HG03469 (cell line): Measurements from ENCODE around the gene DOK7.
"Not testable (repeated sequence)": the region's sequence is repeated elsewhere in the genome, so short reads cannot be mapped to it uniquely, and the experiment has no call there.

Experiments used
- ATAC-seq: cut with Tn5 transposase; IDR thresholded peaks from one replicate; pipeline ENCODE4 v1.9.1; 2021; ENCODE audit warnings: mild to moderate bottlenecking, moderate library complexity, moderate number of reproducible peaks; ENCODE audit not compliant: unreplicated experiment

Gene DOK7

DNA sequence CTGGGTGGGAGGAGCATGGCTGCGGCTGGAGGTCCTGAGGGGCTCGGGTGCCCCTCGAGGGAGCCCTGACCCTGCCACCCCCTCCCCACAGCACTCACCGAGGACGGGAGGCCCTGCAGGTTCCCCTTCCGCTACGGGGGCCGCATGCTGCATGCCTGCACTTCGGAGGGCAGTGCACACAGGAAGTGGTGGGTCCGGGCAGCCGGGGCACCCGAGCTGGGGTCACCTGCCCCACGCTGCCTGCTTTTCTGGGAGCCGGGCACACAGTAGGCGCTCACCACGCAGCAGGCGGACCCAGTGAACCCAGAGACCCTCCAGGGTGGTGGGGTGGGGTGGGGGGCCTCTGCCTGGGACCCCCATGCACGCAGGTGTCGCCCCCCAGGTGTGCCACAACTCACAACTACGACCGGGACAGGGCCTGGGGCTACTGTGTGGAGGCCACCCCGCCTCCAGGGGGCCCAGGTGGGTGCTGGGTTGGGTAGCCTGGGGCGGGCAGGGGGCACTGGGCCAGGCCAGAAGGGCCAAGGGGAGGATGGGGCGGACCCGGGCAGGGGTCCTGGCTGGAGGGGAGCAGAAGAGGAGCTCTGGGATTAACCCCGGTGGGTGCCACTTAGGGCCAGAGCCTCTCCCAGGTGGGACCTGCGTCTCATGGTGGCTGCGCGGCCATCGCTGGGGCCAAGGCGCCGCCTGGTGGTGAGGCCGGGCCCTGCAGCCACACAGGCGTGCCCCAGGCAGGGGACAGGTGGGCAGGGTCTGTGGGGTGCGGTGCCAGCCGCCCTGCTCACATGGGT is 20.0 kb upstream of the DOK7 start:
- no peak for ATAC-seq

GRCh38 chr4:3443750-3444309 is 19.3 kb upstream of the DOK7 start:
- ATAC-seq: no peak

GRCh38 chr4:3444351-3445110 is 18.6 kb upstream of the DOK7 start:
- no peak for ATAC-seq

GRCh38 chr4:3445111-3445820 is 17.8 kb upstream of the DOK7 start:
- no peak for ATAC-seq

DNA sequence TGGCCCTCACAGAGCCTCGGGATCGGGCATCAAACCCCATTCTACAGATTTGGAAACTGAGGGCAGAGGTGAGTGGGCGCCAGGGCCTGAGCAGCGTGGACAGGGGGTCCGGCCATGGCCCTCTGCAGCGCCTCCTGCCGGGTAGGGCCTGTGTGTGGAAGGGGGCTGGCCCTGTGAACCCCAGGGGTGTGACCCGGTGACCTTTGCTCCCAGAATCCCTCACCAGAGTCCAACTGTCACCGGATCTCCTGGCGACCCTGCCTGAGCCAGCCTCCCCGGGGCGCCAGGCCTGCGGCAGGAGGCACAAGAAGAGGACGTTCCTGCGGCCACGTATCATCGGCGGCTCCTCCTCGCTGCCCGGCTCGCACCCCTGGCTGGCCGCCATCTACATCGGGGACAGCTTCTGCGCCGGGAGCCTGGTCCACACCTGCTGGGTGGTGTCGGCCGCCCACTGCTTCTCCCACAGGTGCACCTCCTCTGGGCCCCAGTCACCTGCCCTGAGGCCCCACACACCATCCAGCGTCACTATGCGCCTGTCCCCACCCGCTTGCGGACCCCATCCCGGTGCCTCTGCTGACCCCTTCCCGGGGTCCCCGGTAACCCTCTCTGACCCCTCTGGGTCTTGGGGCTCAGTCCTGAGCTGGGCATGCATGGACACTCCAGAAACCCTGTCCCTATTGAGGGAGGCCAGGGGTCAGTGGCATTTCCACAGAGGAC is 17.1 kb upstream of the DOK7 start:
- no peak for ATAC-seq

DNA sequence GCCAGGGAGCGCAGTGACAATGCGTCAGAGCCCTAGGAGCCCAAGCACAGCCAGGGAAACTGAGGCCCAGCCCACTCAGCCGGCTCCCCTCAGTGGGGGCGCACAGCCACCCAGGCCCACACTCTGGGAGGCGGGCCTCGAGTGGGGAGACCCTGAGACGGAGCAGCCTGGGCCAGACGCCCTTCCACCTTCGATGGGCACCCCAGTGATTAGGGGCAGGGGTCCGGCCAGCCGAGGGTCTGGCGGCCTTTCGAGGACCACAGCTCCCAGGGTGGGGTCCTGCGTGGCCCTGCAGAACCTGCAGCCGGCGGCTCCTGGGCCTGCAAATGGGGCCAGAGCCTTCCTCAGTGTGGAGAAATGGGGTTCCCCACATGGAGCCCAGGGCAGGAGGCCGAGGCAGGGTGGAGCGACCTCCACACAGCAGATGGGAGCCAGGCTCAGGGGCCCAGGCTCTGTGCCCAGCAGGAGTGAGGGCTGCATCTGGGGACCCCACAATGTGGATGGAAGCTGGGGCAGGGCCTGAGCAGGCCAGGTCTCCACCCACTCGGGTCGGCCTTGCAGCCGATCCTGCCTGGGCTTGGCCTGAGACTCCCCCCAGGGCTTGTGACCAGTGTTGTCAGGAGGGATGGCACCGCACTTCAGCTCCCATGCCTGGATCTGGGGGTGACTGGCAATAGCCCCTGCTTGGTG is 16.3 kb upstream of the DOK7 start:
- ATAC-seq: no peak

GRCh38 chr4:3447431-3448395 is 15.4 kb upstream of the DOK7 start:
- no peak for ATAC-seq

DNA sequence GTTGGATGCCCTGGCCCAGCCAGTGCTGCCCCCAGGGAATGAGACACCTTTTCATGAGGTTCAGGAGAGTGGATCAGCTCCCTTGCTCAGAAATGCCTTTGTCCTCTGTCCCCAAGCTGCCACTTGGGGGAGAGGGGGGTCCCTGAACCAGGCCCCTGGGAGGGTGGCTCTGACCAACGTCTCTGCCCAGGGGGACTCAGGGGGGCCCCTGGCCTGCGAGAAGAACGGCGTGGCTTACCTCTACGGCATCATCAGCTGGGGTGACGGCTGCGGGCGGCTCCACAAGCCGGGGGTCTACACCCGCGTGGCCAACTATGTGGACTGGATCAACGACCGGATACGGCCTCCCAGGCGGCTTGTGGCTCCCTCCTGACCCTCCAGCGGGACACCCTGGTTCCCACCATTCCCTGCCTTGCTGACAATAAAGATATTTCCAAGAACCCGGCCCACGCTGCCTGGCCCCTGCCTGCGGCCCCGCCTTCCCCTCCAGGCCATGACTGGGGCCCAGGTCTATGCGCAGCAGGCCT is 14.0 kb upstream of the DOK7 start:
- no peak for ATAC-seq

- ATAC-seq: no peak
These were observed 13.3 kb upstream of the DOK7 start for GRCh38 chr4:3449574-3450534.

DNA sequence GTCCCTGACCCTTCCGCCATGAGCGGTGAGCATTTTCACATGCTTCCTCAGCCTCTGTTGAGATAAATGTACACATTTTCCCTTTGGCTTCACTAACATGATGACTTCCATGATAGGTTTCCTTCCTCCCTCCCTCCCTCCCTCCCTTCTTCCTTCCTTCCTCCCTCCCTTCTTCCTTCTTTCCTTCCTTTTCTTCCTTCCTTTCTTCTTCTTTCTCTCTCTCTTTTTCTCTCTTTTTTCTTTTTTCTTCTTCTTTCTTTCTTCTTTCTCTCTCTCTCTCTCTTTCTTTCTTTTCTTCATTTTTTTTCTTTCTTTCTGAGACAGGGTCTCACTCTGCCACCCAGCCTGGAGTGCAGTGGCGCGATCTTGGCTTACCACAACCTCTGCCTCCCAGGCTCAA is 12.5 kb upstream of the DOK7 start:
- ATAC-seq: no peak

- no peak for ATAC-seq
These were observed 11.2 kb upstream of the DOK7 start for GRCh38 chr4:3451956-3452355.

- no peak for ATAC-seq
These were observed 10.7 kb upstream of the DOK7 start for GRCh38 chr4:3452376-3452775.

DNA sequence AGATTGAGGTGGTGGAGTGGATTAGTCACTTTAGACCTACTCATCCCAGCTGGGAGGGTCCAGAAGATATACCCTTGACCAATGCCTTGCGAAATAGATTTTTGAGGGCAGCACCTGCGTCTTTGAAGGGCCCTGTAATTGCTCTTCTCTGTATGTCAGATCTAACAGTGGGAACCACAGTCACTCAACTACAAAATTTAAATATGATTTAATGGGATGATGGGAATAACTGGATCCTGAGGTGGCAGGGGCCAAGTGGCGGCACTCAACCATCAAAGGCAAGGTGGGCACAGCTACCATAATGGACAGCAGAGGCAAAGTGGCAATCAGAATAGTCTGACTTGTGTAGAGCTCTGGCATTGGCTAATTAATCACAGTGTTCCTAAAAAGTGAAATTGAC is 7.5 kb upstream of the DOK7 start:
- ATAC-seq: not testable (repeated sequence)

GRCh38 chr4:3458371-3458770 is 4.7 kb upstream of the DOK7 start:
- no peak for ATAC-seq

DNA sequence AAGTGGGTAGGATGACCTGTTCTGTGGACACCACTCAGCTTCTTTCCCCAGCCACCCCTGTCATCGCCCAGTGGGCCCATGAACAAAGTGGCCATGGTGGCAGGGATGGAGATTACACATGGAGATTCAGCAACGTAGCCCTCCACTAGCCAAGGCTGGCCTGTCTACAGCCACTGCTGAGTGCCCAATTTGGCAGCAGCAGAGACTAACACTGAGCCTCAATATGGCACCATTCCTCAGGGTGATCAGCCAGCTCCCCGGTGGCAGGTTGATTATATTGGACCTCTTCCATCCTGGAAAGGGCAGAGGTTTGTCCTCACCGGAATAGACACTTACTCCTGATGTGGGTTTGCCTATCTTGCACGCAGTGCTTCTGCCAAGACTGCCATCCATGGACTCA is 4.0 kb upstream of the DOK7 start:
- ATAC-seq: not testable (repeated sequence)

DNA sequence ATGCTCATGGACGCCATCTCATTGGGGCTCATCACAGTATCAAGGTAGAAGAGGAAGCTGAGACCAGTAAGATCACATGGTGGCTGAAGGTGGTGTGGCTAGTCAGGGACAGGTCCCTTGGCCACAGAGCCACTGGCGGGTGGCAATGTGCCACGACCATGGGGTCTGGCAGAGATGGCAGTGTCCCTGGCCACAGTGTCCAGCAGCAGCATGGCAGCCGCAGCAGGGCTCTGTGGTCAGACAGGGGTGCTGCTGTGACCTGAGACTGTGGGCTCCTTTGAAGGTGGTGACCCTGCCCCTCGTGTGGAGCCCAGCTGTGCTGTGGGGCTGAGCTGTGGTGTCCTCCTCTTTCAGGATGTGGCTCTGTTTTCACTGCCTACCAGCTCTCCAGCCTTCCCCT is 2.2 kb upstream of the DOK7 start:
- no peak for ATAC-seq

GRCh38 chr4:3461515-3462291 is 1.4 kb upstream of the DOK7 start:
- ATAC-seq: no peak
